NCI-H510A treated with DMSO at 0.1 percent for 48 hours (cell line): ENCODE measurements around the gene DHX36.

Experiments used
- DNase-seq: peaks from one replicate; lab custom pipeline; 2025; lab: John Stamatoyannopoulos, UW

The DHX36 gene

GRCh38 chr3:154223519-154223918, 100.8 kb downstream of the DHX36 start:
- DNase-seq = no peak
